Stimulated activated naive CD8-positive, alpha-beta T cell treated with anti-CD3 and anti-CD28 coated beads, Interleukin-15, Interleukin-2, amounts not matched to agents 100 ng/mL and 50 ng/mL, for 24 hours (primary cell): Measurements from ENCODE around the gene SPECC1.
"Not testable (repeated sequence)": the region's sequence is repeated elsewhere in the genome, so short reads cannot be mapped to it uniquely, and the experiment has no call there.

ENCODE experiments used
- H3K27ac Mint-ChIP-seq: one replicate; pipeline ENCODE4 v1.8.0; 2021; ENCODE audit warnings: mild to moderate bottlenecking, mixed read lengths
- H3K27me3 Mint-ChIP-seq: one replicate; pipeline ENCODE4 v1.8.0; 2021; ENCODE audit warnings: mixed read lengths
- H3K36me3 Mint-ChIP-seq: one replicate; pipeline ENCODE4 v1.8.0; 2021; ENCODE audit warnings: low read depth, mixed read lengths
- H3K4me1 Mint-ChIP-seq: one replicate; pipeline ENCODE4 v1.8.0; 2021; ENCODE audit warnings: low read depth, mixed read lengths
- H3K4me3 Mint-ChIP-seq: one replicate; pipeline ENCODE4 v1.8.0; 2021; ENCODE audit warnings: mild to moderate bottlenecking, mixed read lengths
- H3K9me3 Mint-ChIP-seq: one replicate; pipeline ENCODE4 v1.8.0; 2021; ENCODE audit warnings: mixed read lengths

SPECC1 gene

GRCh38 chr17:20172376-20172775, 163.2 kb downstream of the SPECC1 start:
- H3K27me3 Mint-ChIP-seq: no peaks in the 10 kb centered on the region
- no peaks in the 10 kb centered on the region for H3K36me3 Mint-ChIP-seq
- H3K4me1 Mint-ChIP-seq: no peaks in the 10 kb centered on the region
- no peaks in the 10 kb centered on the region for H3K9me3 Mint-ChIP-seq
- H3K4me3 Mint-ChIP-seq: no peak overlapping the region
- no peak overlapping the region for H3K27ac Mint-ChIP-seq

- Mint-ChIP-seq H3K27ac (no peak overlapping the region), H3K4me1 (no peaks in the 10 kb centered on the region), H3K27me3 (no peaks in the 10 kb centered on the region), H3K9me3 (no peaks in the 10 kb centered on the region), H3K4me3 (no peak overlapping the region), H3K36me3 (no peaks in the 10 kb centered on the region)
These were observed 163.9 kb downstream of the SPECC1 start for GRCh38 chr17:20173091-20173490.

GRCh38 chr17:20174588-20175265, 165.6 kb downstream of the SPECC1 start:
- Mint-ChIP-seq H3K4me1 (no peaks in the 10 kb centered on the region), H3K36me3 (no peaks in the 10 kb centered on the region), H3K9me3 (no peaks in the 10 kb centered on the region), H3K27me3 (no peaks in the 10 kb centered on the region), H3K27ac (no peak overlapping the region), H3K4me3 (no peak overlapping the region)

- no peak overlapping the region for H3K27ac Mint-ChIP-seq
- no peaks in the 10 kb centered on the region for H3K9me3 Mint-ChIP-seq
- no peak overlapping the region for H3K4me3 Mint-ChIP-seq
- no peaks in the 10 kb centered on the region for H3K4me1 Mint-ChIP-seq
- H3K27me3 Mint-ChIP-seq: no peaks in the 10 kb centered on the region
- H3K36me3 Mint-ChIP-seq: no peaks in the 10 kb centered on the region
These were observed 169.9 kb downstream of the SPECC1 start for GRCh38 chr17:20179041-20179440.

- no peak overlapping the region for H3K27ac Mint-ChIP-seq
- no peaks in the 10 kb centered on the region for H3K9me3 Mint-ChIP-seq
- no peaks in the 10 kb centered on the region for H3K27me3 Mint-ChIP-seq
- H3K4me3 Mint-ChIP-seq: no peak overlapping the region
- no peaks in the 10 kb centered on the region for H3K4me1 Mint-ChIP-seq
- H3K36me3 Mint-ChIP-seq: no peaks in the 10 kb centered on the region
These were observed 171.5 kb downstream of the SPECC1 start for GRCh38 chr17:20180661-20181060.

- Mint-ChIP-seq H3K36me3 (no peaks in the 10 kb centered on the region), H3K27ac (no peak overlapping the region), H3K4me3 (no peak overlapping the region), H3K9me3 (no peaks in the 10 kb centered on the region), H3K27me3 (no peaks in the 10 kb centered on the region), H3K4me1 (no peaks in the 10 kb centered on the region)
These were observed 175.0 kb downstream of the SPECC1 start for GRCh38 chr17:20184181-20184580.

- Mint-ChIP-seq H3K4me1 (peaks cover 5% of the 10 kb centered on the region), H3K27ac (no peak overlapping the region), H3K9me3 (no peaks in the 10 kb centered on the region), H3K27me3 (no peaks in the 10 kb centered on the region), H3K36me3 (no peaks in the 10 kb centered on the region), H3K4me3 (no peak overlapping the region)
These were observed 175.9 kb downstream of the SPECC1 start for GRCh38 chr17:20184977-20185619.

GRCh38 chr17:20187049-20187448, 177.9 kb downstream of the SPECC1 start:
- Mint-ChIP-seq H3K36me3 (no peaks in the 10 kb centered on the region), H3K27ac (no peak overlapping the region), H3K9me3 (no peaks in the 10 kb centered on the region), H3K4me3 (no peak overlapping the region), H3K27me3 (no peaks in the 10 kb centered on the region), H3K4me1 (peaks cover 5% of the 10 kb centered on the region)

GRCh38 chr17:20189302-20189701, 180.1 kb downstream of the SPECC1 start:
- Mint-ChIP-seq H3K4me3 (no peak overlapping the region), H3K9me3 (no peaks in the 10 kb centered on the region), H3K27me3 (no peaks in the 10 kb centered on the region), H3K4me1 (peaks cover 5% of the 10 kb centered on the region), H3K36me3 (no peaks in the 10 kb centered on the region), H3K27ac (no peak overlapping the region)

- no peak overlapping the region for H3K4me3 Mint-ChIP-seq
- H3K4me1 Mint-ChIP-seq: peaks cover 5% of the 10 kb centered on the region
- no peaks in the 10 kb centered on the region for H3K36me3 Mint-ChIP-seq
- no peak overlapping the region for H3K27ac Mint-ChIP-seq
- H3K27me3 Mint-ChIP-seq: no peaks in the 10 kb centered on the region
- no peaks in the 10 kb centered on the region for H3K9me3 Mint-ChIP-seq
These were observed 180.8 kb downstream of the SPECC1 start for GRCh38 chr17:20189979-20190378.

GRCh38 chr17:20190605-20191004, 181.4 kb downstream of the SPECC1 start:
- no peaks in the 10 kb centered on the region for H3K27me3 Mint-ChIP-seq
- no peaks in the 10 kb centered on the region for H3K36me3 Mint-ChIP-seq
- H3K4me3 Mint-ChIP-seq: no peak overlapping the region
- no peak overlapping the region for H3K27ac Mint-ChIP-seq
- H3K4me1 Mint-ChIP-seq: peaks cover 5% of the 10 kb centered on the region
- no peaks in the 10 kb centered on the region for H3K9me3 Mint-ChIP-seq

- H3K27ac Mint-ChIP-seq: no peak overlapping the region
- peaks cover 5% of the 10 kb centered on the region for H3K4me1 Mint-ChIP-seq
- H3K9me3 Mint-ChIP-seq: peaks cover 2% of the 10 kb centered on the region
- H3K27me3 Mint-ChIP-seq: no peaks in the 10 kb centered on the region
- no peaks in the 10 kb centered on the region for H3K36me3 Mint-ChIP-seq
- H3K4me3 Mint-ChIP-seq: no peak overlapping the region
These were observed 181.9 kb downstream of the SPECC1 start for GRCh38 chr17:20191056-20191455.

GRCh38 chr17:20196286-20196685, 187.1 kb downstream of the SPECC1 start:
- H3K27ac Mint-ChIP-seq, H3K9me3 Mint-ChIP-seq, H3K36me3 Mint-ChIP-seq: not testable (repeated sequence)

GRCh38 chr17:20197272-20197926, 188.2 kb downstream of the SPECC1 start:
- Mint-ChIP-seq H3K9me3 (peaks cover 6% of the 10 kb centered on the region), H3K4me3 (no peak overlapping the region), H3K27me3 (no peaks in the 10 kb centered on the region), H3K27ac (no peak overlapping the region), H3K4me1 (no peaks in the 10 kb centered on the region), H3K36me3 (no peaks in the 10 kb centered on the region)

More at GRCh38 chr17:20196286-20196685, 187.1 kb downstream of the SPECC1 start:
- not testable (repeated sequence) for H3K4me1 Mint-ChIP-seq, H3K4me3 Mint-ChIP-seq, H3K27me3 Mint-ChIP-seq

GRCh38 chr17:20200016-20200795, 191.0 kb downstream of the SPECC1 start:
- H3K4me1 Mint-ChIP-seq: no peaks in the 10 kb centered on the region
- no peaks in the 10 kb centered on the region for H3K27me3 Mint-ChIP-seq
- H3K36me3 Mint-ChIP-seq: no peaks in the 10 kb centered on the region
- H3K27ac Mint-ChIP-seq: no peak overlapping the region
- H3K9me3 Mint-ChIP-seq: peaks cover 6% of the 10 kb centered on the region
- no peak overlapping the region for H3K4me3 Mint-ChIP-seq
